ENCODE data around the gene TRUB1.

DNA sequence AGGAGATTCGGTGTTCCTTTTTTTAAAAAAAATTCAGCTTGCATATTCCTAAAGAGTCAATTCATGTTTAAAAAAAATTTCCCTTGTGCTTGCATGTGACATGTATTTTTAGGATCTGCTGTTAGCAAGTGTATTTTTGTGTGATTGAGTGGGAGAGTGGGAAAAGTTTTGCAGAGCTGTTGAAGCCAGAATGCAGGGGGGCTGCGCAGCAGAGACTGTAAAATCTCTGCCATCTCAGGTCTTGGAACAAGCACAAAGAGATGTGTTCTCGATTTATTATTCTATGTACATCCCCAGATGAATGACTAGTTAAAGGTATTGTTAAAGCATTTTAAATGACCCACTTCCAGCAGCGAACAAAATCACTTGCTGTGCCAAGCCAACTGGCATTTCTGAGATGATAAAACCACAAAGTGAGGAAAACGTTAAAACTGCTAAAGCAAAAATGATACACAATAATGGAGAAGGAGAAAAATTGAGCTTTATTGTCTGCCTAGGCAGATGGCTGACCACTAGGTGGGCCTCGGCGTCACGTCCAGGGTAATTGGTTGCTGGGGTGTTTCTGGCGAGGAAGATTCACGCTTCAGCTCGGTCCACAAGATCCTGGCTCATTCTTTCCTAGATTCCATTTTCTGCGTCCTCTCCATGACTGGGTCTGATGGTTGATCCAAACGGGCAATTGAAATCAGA is 88.2 kb downstream of the TRUB1 start:
- TF ChIP-seq CTCF (conservative IDR thresholded peaks at IDR 0.05; ENCODE audit: low read length) (no peak), EZH2phosphoT487 (IDR thresholded peaks at IDR 0.05; ENCODE audit: borderline replicate concordance, low read depth, low read length) (no peak)

All from OCI-LY7 (cell line).